Astrocyte (in vitro differentiated cells and primary cell): ENCODE results near the gene MEPE. TPM values are rescaled to one million over a fixed set of nuclear protein-coding genes. Genes with fewer than 3 reads are reported as not detected.

Source experiments
- DNase-seq: peaks from one replicate; pipeline ENCODE4 v3.0.0-alpha.2; 2010; ENCODE audit warnings: low read depth
- FAIRE-seq: peaks from 2 replicates; lab custom pipeline; 2011; peaks lifted over from hg19 to GRCh38; lab: Jason Lieb, UNC
- H2AFZ ChIP-seq: 2 replicates; pipeline ENCODE4 v1.6.0; 2012; ENCODE audit warnings: low read depth, low read length, inconsistent platforms
- H3K27ac ChIP-seq: 2 replicates; pipeline ENCODE4 v1.5.1; 2011; ENCODE audit warnings: low read depth, low read length, inconsistent platforms
- H3K27me3 ChIP-seq: 2 replicates; pipeline ENCODE4 v1.6.0; 2011; ENCODE audit warnings: low read length, inconsistent platforms; ENCODE audit not compliant: insufficient read depth
- H3K36me3 ChIP-seq: 2 replicates; pipeline ENCODE4 v1.5.1; 2011; ENCODE audit warnings: low read length, inconsistent platforms; ENCODE audit not compliant: insufficient read depth
- H3K4me1 ChIP-seq: 2 replicates; pipeline ENCODE4 v1.5.1; 2011; ENCODE audit warnings: low read length, inconsistent platforms; ENCODE audit not compliant: insufficient read depth
- H3K4me2 ChIP-seq: 2 replicates; pipeline ENCODE4 v1.6.0; 2012; ENCODE audit warnings: low read length, inconsistent platforms
- H3K4me3 ChIP-seq: 2 replicates; pipeline ENCODE4 v1.5.1; 2011; ENCODE audit warnings: low read depth, mild to moderate bottlenecking, low read length, inconsistent platforms; ENCODE audit not compliant: insufficient read depth
- H3K79me2 ChIP-seq: 2 replicates; pipeline ENCODE4 v1.6.0; 2012; ENCODE audit warnings: mild to moderate bottlenecking, low read length, inconsistent platforms; ENCODE audit not compliant: insufficient read depth
- H3K9ac ChIP-seq: 2 replicates; pipeline ENCODE4 v1.6.0; 2012; ENCODE audit warnings: mild to moderate bottlenecking, low read length, inconsistent platforms
- H3K9me3 ChIP-seq: 2 replicates; pipeline ENCODE4 v1.5.1; 2012; ENCODE audit warnings: low read depth, mild to moderate bottlenecking, low read length, inconsistent platforms; ENCODE audit not compliant: insufficient read depth
- H4K20me1 ChIP-seq: 2 replicates; pipeline ENCODE4 v1.6.0; 2012; ENCODE audit warnings: low read length, inconsistent platforms; ENCODE audit not compliant: insufficient read depth
- H3K27ac Mint-ChIP-seq: one replicate; pipeline ENCODE4 v1.8.0; 2021; ENCODE audit warnings: mild to moderate bottlenecking, mixed read lengths; ENCODE audit not compliant: unreplicated experiment
- H3K27me3 Mint-ChIP-seq: one replicate; pipeline ENCODE4 v1.8.0; 2021; ENCODE audit warnings: low read depth, mixed read lengths; ENCODE audit not compliant: unreplicated experiment
- H3K36me3 Mint-ChIP-seq: one replicate; pipeline ENCODE4 v1.8.0; 2021; ENCODE audit warnings: low read depth, mixed read lengths; ENCODE audit not compliant: unreplicated experiment
- H3K4me1 Mint-ChIP-seq: one replicate; pipeline ENCODE4 v1.8.0; 2021; ENCODE audit warnings: low read depth, mixed read lengths; ENCODE audit not compliant: unreplicated experiment
- H3K4me3 Mint-ChIP-seq: one replicate; pipeline ENCODE4 v1.8.0; 2021; ENCODE audit warnings: mild to moderate bottlenecking, moderate library complexity, mixed read lengths; ENCODE audit not compliant: unreplicated experiment
- H3K9me3 Mint-ChIP-seq: one replicate; pipeline ENCODE4 v1.8.0; 2021; ENCODE audit warnings: mild to moderate bottlenecking, mixed read lengths; ENCODE audit not compliant: unreplicated experiment
- EZH2 ChIP-seq: IDR thresholded peaks from 2 replicates; pipeline ENCODE4 v1.6.1; 2012; ENCODE audit warnings: mild to moderate bottlenecking, low read length, inconsistent platforms; ENCODE audit not compliant: insufficient read depth
- total RNA-seq: library from RNA; stranded (reverse); gene quantifications from 2 replicates; pipeline ENCODE4 v1.2.1, GENCODE V29; 2021
- TF ChIP-seq, protein P1 (sequence below): IDR thresholded peaks from 2 replicates; pipeline ENCODE4 v1.5.1; 2011; ENCODE audit warnings: low read depth, mild to moderate bottlenecking, inconsistent platforms, low read length, moderate library complexity; ENCODE audit not compliant: insufficient read depth

The MEPE gene
- total RNA-seq, 1 donor from 2014 or later = not detected

GRCh38 chr4:87880106-87880505 is 47.3 kb downstream of the MEPE start:
- Mint-ChIP-seq H3K4me1 (peaks cover 3% of the 10 kb centered on the region), H3K9me3 (no peaks in the 10 kb centered on the region), H3K27me3 (no peaks in the 10 kb centered on the region), H3K27ac (no peak overlapping the region), H3K4me3 (no peak overlapping the region), H3K36me3 (no peaks in the 10 kb centered on the region)
- Histone ChIP-seq H3K79me2 (no peaks in the 10 kb centered on the region), H4K20me1 (no peaks in the 10 kb centered on the region), H3K27me3 (no peaks in the 10 kb centered on the region), H3K27ac (no peak overlapping the region), H3K4me3 (no peak overlapping the region), H3K9ac (no peak overlapping the region), H3K9me3 (no peaks in the 10 kb centered on the region), H3K4me1 (peaks cover 6% of the 10 kb centered on the region), H2AFZ (no peak overlapping the region), H3K4me2 (no peak overlapping the region), H3K36me3 (no peaks in the 10 kb centered on the region)
- DNase-seq = no peak
- TF ChIP-seq, protein P1, sequence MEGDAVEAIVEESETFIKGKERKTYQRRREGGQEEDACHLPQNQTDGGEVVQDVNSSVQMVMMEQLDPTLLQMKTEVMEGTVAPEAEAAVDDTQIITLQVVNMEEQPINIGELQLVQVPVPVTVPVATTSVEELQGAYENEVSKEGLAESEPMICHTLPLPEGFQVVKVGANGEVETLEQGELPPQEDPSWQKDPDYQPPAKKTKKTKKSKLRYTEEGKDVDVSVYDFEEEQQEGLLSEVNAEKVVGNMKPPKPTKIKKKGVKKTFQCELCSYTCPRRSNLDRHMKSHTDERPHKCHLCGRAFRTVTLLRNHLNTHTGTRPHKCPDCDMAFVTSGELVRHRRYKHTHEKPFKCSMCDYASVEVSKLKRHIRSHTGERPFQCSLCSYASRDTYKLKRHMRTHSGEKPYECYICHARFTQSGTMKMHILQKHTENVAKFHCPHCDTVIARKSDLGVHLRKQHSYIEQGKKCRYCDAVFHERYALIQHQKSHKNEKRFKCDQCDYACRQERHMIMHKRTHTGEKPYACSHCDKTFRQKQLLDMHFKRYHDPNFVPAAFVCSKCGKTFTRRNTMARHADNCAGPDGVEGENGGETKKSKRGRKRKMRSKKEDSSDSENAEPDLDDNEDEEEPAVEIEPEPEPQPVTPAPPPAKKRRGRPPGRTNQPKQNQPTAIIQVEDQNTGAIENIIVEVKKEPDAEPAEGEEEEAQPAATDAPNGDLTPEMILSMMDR = no peak
- no peak for TF ChIP-seq EZH2
- no peak for FAIRE-seq

DNA sequence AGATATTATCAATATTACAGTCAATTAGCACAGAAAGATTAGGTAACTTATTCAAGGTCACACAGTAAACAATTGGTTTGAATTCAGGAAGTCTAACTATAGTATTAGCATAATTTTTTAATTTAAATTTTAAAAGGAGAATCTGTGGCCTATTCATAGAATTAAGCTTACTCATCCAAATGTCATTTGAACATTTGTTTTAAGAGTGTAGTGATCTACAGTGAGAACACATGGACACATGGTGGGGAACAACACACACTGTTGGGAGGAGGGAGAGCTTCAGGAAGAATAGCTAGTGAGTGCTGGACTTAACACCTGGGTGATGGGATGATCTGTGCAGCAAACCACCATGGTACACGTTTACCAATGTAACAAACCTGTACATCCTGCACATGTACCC is 48.3 kb downstream of the MEPE start:
- Mint-ChIP-seq H3K4me3 (no peak overlapping the region), H3K27me3 (no peaks in the 10 kb centered on the region), H3K27ac (no peak overlapping the region), H3K9me3 (no peaks in the 10 kb centered on the region), H3K36me3 (no peaks in the 10 kb centered on the region), H3K4me1 (peaks cover 3% of the 10 kb centered on the region)
- Histone ChIP-seq H3K27ac (no peak overlapping the region), H2AFZ (no peak overlapping the region), H3K4me3 (no peak overlapping the region), H3K27me3 (no peaks in the 10 kb centered on the region), H4K20me1 (no peaks in the 10 kb centered on the region), H3K79me2 (no peaks in the 10 kb centered on the region), H3K9ac (no peak overlapping the region), H3K4me2 (no peak overlapping the region), H3K9me3 (no peaks in the 10 kb centered on the region), H3K36me3 (no peaks in the 10 kb centered on the region), H3K4me1 (peaks cover 6% of the 10 kb centered on the region)
- TF ChIP-seq, protein P1 = no peak
- no peak for TF ChIP-seq EZH2
- peak; percentile 17 for DNase-seq
- no peak for FAIRE-seq

DNA sequence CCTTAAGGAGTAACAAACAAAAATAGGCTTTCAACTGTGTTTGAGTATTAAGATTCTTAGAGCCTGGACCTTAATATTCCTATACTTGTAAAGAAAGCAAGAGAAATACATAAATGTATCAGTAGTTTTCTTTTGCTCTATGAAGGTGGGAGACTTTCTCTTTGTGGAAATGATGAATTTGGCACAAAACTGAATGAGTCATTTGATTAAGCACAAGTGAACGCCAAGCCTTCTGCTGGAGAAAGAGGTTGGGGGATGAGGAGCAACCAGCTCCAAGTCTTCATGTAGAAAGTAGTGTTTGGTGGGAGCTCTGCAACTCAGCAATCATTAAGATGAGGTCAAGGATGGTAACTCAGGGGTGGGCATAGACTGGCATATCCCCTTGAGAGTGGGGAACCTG is 49.6 kb downstream of the MEPE start:
- peak; percentile 9 for FAIRE-seq
- no peaks in the 10 kb centered on the region for H3K36me3 Mint-ChIP-seq

More for the DNA sequence above, 49.6 kb downstream of the MEPE start:
- Mint-ChIP-seq H3K27me3 (no peaks in the 10 kb centered on the region), H3K4me3 (no peak overlapping the region), H3K4me1 (peaks cover 3% of the 10 kb centered on the region), H3K9me3 (no peaks in the 10 kb centered on the region), H3K27ac (no peak overlapping the region)
- Histone ChIP-seq H3K36me3 (no peaks in the 10 kb centered on the region), H3K4me3 (no peak overlapping the region), H3K27ac (no peak overlapping the region), H3K9ac (no peak overlapping the region), H3K4me1 (peaks cover 6% of the 10 kb centered on the region), H2AFZ (peak overlapping the region; percentile 18), H3K27me3 (no peaks in the 10 kb centered on the region), H4K20me1 (no peaks in the 10 kb centered on the region), H3K4me2 (peak overlapping the region; percentile 10), H3K9me3 (no peaks in the 10 kb centered on the region), H3K79me2 (no peaks in the 10 kb centered on the region)
- DNase-seq = peak; percentile 78
- TF ChIP-seq, protein P1 = no peak
- TF ChIP-seq EZH2 = no peak
